ENCODE data around the gene HNRNPAB. TPM values are rescaled to one million over a fixed set of nuclear protein-coding genes. Genes with fewer than 3 reads are reported as not detected.
A peak's percentile ranks its signal among the peaks of the same experiment; 100 is the strongest.
"Not testable (repeated sequence)": the region's sequence is repeated elsewhere in the genome, so short reads cannot be mapped to it uniquely, and the experiment has no call there.

Gene HNRNPAB
- total RNA-seq, 4 donors from 2014 or later: 115 to 199 (median 169) TPM

GRCh38 chr5:178249191-178249989 is 45.1 kb downstream of the HNRNPAB start:
- in situ Hi-C loops (cut with MboI; ENCODE audit: low pct_ligation_motif_present in 1 of 4, low pct_unique_long_range_greater_than_20kb in 1 of 4, low sequenced_read_pairs in 3 of 4) (no loop called here), intact Hi-C loops (cut with DNase I; ENCODE audit: low total_unique reads) (no loop called here)
- TF ChIP-seq CTCF (IDR thresholded peaks at IDR 0.05): no peak
- no peak for TF ChIP-seq POLR2A (IDR thresholded peaks at IDR 0.05)
- TF ChIP-seq POLR2AphosphoS5 (IDR thresholded peaks at IDR 0.05): no peak
- TF ChIP-seq EP300 (IDR thresholded peaks at IDR 0.05; ENCODE audit: low read depth): no peak
- DNase-seq: no peak
- Histone ChIP-seq H3K4me1 (no peaks in the 10 kb centered on the region), H3K9me3 (no peaks in the 10 kb centered on the region), H3K36me3 (no peaks in the 10 kb centered on the region), H3K4me3 (no peak overlapping the region), H3K27me3 (no peaks in the 10 kb centered on the region), H3K27ac (no peak overlapping the region)
- WGBS, 2 donors (ENCODE audit: low coverage in 1 of 2): 64 to 72% methylated on average over 3 to 13 of the region's 13 CpGs

GRCh38 chr5:178250263-178250662 is 45.9 kb downstream of the HNRNPAB start:
- in situ Hi-C loops (cut with MboI; ENCODE audit: low pct_ligation_motif_present in 1 of 4, low pct_unique_long_range_greater_than_20kb in 1 of 4, low sequenced_read_pairs in 3 of 4) (no loop called here), intact Hi-C loops (cut with DNase I; ENCODE audit: low total_unique reads) (no loop called here)
- H3K4me1 ChIP-seq: no peaks in the 10 kb centered on the region
- H3K9me3 ChIP-seq: no peaks in the 10 kb centered on the region
- H3K36me3 ChIP-seq: no peaks in the 10 kb centered on the region
- WGBS, 2 donors (ENCODE audit: low coverage in 1 of 2): 13 to 73% methylated on average over 1 to 6 of the region's 6 CpGs
- TF ChIP-seq EP300 (IDR thresholded peaks at IDR 0.05; ENCODE audit: low read depth) (no peak), POLR2A (IDR thresholded peaks at IDR 0.05) (no peak), POLR2AphosphoS5 (IDR thresholded peaks at IDR 0.05) (no peak), CTCF (IDR thresholded peaks at IDR 0.05) (no peak)
- H3K27ac ChIP-seq: no peak overlapping the region
- DNase-seq: no peak
- H3K27me3 ChIP-seq: no peaks in the 10 kb centered on the region
- H3K4me3 ChIP-seq: no peak overlapping the region

- no peak for DNase-seq
- WGBS, 2 donors (ENCODE audit: low coverage in 1 of 2): 56 to 76% methylated on average over 4 to 8 of the region's 8 CpGs
- Histone ChIP-seq H3K4me1 (no peaks in the 10 kb centered on the region), H3K9me3 (no peaks in the 10 kb centered on the region), H3K36me3 (no peaks in the 10 kb centered on the region), H3K27me3 (no peaks in the 10 kb centered on the region), H3K4me3 (no peak overlapping the region), H3K27ac (no peak overlapping the region)
- intact Hi-C loops (cut with DNase I; ENCODE audit: low total_unique reads) (no loop called here), in situ Hi-C loops (cut with MboI; ENCODE audit: low pct_ligation_motif_present in 1 of 4, low pct_unique_long_range_greater_than_20kb in 1 of 4, low sequenced_read_pairs in 3 of 4) (no loop called here)
- no peak for TF ChIP-seq POLR2AphosphoS5 (IDR thresholded peaks at IDR 0.05)
- no peak for TF ChIP-seq EP300 (IDR thresholded peaks at IDR 0.05; ENCODE audit: low read depth)
- no peak for TF ChIP-seq CTCF (IDR thresholded peaks at IDR 0.05)
- no peak for TF ChIP-seq POLR2A (IDR thresholded peaks at IDR 0.05)
Measured at GRCh38 chr5:178252258-178252657, 47.9 kb downstream of the HNRNPAB start.

GRCh38 chr5:178253632-178254031 is 49.3 kb downstream of the HNRNPAB start:
- H3K9me3 ChIP-seq; H3K27me3 ChIP-seq; intact Hi-C loops (cut with DNase I; ENCODE audit: low total_unique reads); H3K4me3 ChIP-seq; H3K4me1 ChIP-seq; in situ Hi-C loops (cut with MboI; ENCODE audit: low pct_ligation_motif_present in 1 of 4, low pct_unique_long_range_greater_than_20kb in 1 of 4, low sequenced_read_pairs in 3 of 4); H3K27ac ChIP-seq; H3K36me3 ChIP-seq: not testable (repeated sequence)
- DNase-seq: peak; percentile 58
- WGBS, 2 donors (ENCODE audit: low coverage in 1 of 2): 66 to 85% methylated on average over 11 to 18 of the region's 18 CpGs

- Histone ChIP-seq H3K4me3 (no peak overlapping the region), H3K9me3 (no peaks in the 10 kb centered on the region), H3K36me3 (no peaks in the 10 kb centered on the region), H3K27me3 (no peaks in the 10 kb centered on the region), H3K4me1 (no peaks in the 10 kb centered on the region), H3K27ac (no peak overlapping the region)
- 86% methylated on average over 15 of the region's 19 CpGs; no CpG with 5 or more reads in 1 of the 2 donors for WGBS, 2 donors (ENCODE audit: low coverage in 1 of 2)
- TF ChIP-seq POLR2A (IDR thresholded peaks at IDR 0.05): no peak
- TF ChIP-seq POLR2AphosphoS5 (IDR thresholded peaks at IDR 0.05): no peak
- TF ChIP-seq CTCF (IDR thresholded peaks at IDR 0.05): no peak
- TF ChIP-seq EP300 (IDR thresholded peaks at IDR 0.05; ENCODE audit: low read depth): no peak
- DNase-seq: no peak
- intact Hi-C loops (cut with DNase I; ENCODE audit: low total_unique reads): no loop called here
- in situ Hi-C loops (cut with MboI; ENCODE audit: low pct_ligation_motif_present in 1 of 4, low pct_unique_long_range_greater_than_20kb in 1 of 4, low sequenced_read_pairs in 3 of 4): no loop called here
Measured at GRCh38 chr5:178256746-178257145, 52.4 kb downstream of the HNRNPAB start.
